Transverse colon (tissue), 4 donors: ENCODE data around the gene TLK1. TPM values are rescaled to one million over a fixed set of nuclear protein-coding genes. Genes with fewer than 3 reads are reported as not detected.

Source experiments
- DNase-seq: peaks from one replicate; pipeline ENCODE4 v3.0.0-alpha.2; 2019
- H3K27ac ChIP-seq, 4 donors: fragments of 200-600 bp; sonication (generic); 2 replicates each; pipeline ENCODE4 v1.5.1; 2016 to 2018; ENCODE audit warnings: inconsistent platforms in 4 of 4
- H3K27me3 ChIP-seq: fragments of 200-600 bp; sonication (generic); 2 replicates; pipeline ENCODE4 v1.5.1; 2017; ENCODE audit warnings: inconsistent platforms
- H3K36me3 ChIP-seq, 4 donors: fragments of 200-600 bp; sonication (generic); 2 replicates each; pipeline ENCODE4 v1.5.1; 2017 to 2019; ENCODE audit warnings: inconsistent platforms in 4 of 4
- H3K4me1 ChIP-seq, 4 donors: fragments of 200-600 bp; sonication (generic); 2 replicates each; pipeline ENCODE4 v1.5.1; 2017 to 2020; ENCODE audit warnings: inconsistent platforms in 4 of 4
- H3K4me3 ChIP-seq, 4 donors: fragments of 200-600 bp; sonication (generic); 1 replicate in 1 of 4; 2 replicates in 3 of 4; pipeline versions ENCODE4 v1.5.1 to v1.6.1; 2017 to 2019; ENCODE audit warnings: inconsistent platforms in 4 of 4
- H3K9me3 ChIP-seq, 2 donors: fragments of 200-600 bp; sonication (generic); 2 replicates each; pipeline ENCODE4 v1.5.1; 2017 to 2019; ENCODE audit warnings: inconsistent platforms in 2 of 2
- CTCF ChIP-seq, 5 experiments: fragments of 200-600 bp in 3 of 5; fragments of 450-650 bp in 2 of 5; sonication (generic) in 3 of 5; IDR thresholded peaks; 1 replicate in 2 of 5; 2 replicates in 3 of 5; pipeline ENCODE4 v1.5.1; 2016 to 2017; ENCODE audit warnings: antibody characterized with exemption in 5 of 5, inconsistent platforms in 3 of 5, mild to moderate bottlenecking in 2 of 5, moderate library complexity in 1 of 5
- EP300 ChIP-seq: sonication (generic); formaldehyde crosslinking; IDR thresholded peaks from one replicate; pipeline ENCODE4 v1.6.1; 2017; ENCODE audit warnings: antibody characterized with exemption, low read depth
- POLR2A ChIP-seq: fragments of 450-650 bp; IDR thresholded peaks from one replicate; pipeline ENCODE4 v1.6.1; 2016; ENCODE audit warnings: antibody characterized with exemption, mild to moderate bottlenecking, moderate library complexity
- POLR2AphosphoS5 ChIP-seq, 3 donors: sonication (generic); formaldehyde crosslinking; IDR thresholded peaks; one replicate each; pipeline ENCODE4 v1.6.1; 2016; ENCODE audit warnings: antibody characterized with exemption in 3 of 3
- WGBS, 2 donors: methylation state at CpG; one replicate each; pipeline ENCODE4 v1.1.5; 2018; ENCODE audit warnings: low coverage in 1 of 2; 5-methylcytosine and 5-hydroxymethylcytosine counted together
- in situ Hi-C, 4 donors: fragments of 200-750 bp; cut with MboI; loops; one replicate each; pipeline versions ENCODE4 v1.15.0 to v1.15.1; 2017; ENCODE audit warnings: low sequenced_read_pairs in 3 of 4, low pct_ligation_motif_present in 1 of 4, low pct_unique_long_range_greater_than_20kb in 1 of 4
- intact Hi-C: fragments of 100-400 bp; cut with DNase I; formaldehyde crosslinking; loops from one replicate; pipeline ENCODE4 v1.15.1; 2023; ENCODE audit warnings: low total_unique reads
- total RNA-seq, 4 donors: library from RNA; depleted of rRNA; stranded (reverse); fragments of >200 nt; gene quantifications; one replicate each; pipeline ENCODE4 v1.1.0, GENCODE V29; 2016

TLK1 gene
- total RNA-seq, 4 donors from 2014 or later, result 39.6 to 76.3 (median 53.2) TPM

- intact Hi-C loops, result no loop called here
- WGBS, 2 donors, result 64 to 77% methylated on average over 2 of the region's 2 CpGs
- no peaks in the 10 kb centered on the region for H3K9me3 ChIP-seq
- TF ChIP-seq EP300 (no peak), POLR2A (no peak), POLR2AphosphoS5 (IDR thresholded peaks at IDR 0.05) (no peak), CTCF (IDR thresholded peaks at IDR 0.05) (no peak)
- no peak overlapping the region for H3K4me3 ChIP-seq
- no peaks in the 10 kb centered on the region for H3K27me3 ChIP-seq
- no peaks in the 10 kb centered on the region for H3K4me1 ChIP-seq
- no peaks in the 10 kb centered on the region for H3K36me3 ChIP-seq
- no peak overlapping the region for H3K27ac ChIP-seq
- in situ Hi-C loops, result loop anchor here in 3 of 4 donors (25.0 kb wide), 2 partner anchors 212 to 238 kb away; no protein-coding TSS in a partner anchor
- DNase-seq, result no peak
Observed at GRCh38 chr2:171174075-171174474, 13.4 kb upstream of the TLK1 start.

DNA sequence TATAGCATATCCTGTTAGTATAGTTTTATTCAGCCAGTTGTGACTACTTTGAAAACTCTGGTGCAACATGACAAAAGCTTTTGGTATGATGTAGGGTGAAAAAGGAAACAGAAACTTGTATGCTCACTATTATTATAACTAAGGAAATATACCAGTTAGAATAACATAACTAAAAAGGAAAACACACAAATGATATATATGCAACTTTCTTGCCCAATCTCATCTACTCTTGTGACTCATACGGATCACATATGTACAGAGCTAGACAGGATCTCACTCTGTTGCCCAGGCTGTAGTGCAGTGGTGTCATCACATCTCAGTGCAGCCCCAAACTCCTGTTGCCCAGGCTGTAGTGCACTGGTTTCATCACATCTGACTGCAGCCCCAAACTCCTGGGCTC, 12.4 kb upstream of the TLK1 start:
- Histone ChIP-seq H3K4me1 (no peaks in the 10 kb centered on the region), H3K4me3 (no peak overlapping the region), H3K27me3 (no peaks in the 10 kb centered on the region), H3K36me3 (no peaks in the 10 kb centered on the region), H3K27ac (no peak overlapping the region), H3K9me3 (no peaks in the 10 kb centered on the region)
- no peak for DNase-seq
- in situ Hi-C loops, result loop anchor here in 3 of 4 donors (25.0 kb wide), 2 partner anchors 211 to 239 kb away; no protein-coding TSS in a partner anchor
- TF ChIP-seq POLR2A (no peak), POLR2AphosphoS5 (IDR thresholded peaks at IDR 0.05) (no peak), CTCF (IDR thresholded peaks at IDR 0.05) (no peak), EP300 (no peak)
- intact Hi-C loops, result no loop called here
- 76% methylated on average over 1 of the region's 1 CpG; no CpG with 5 or more reads in 1 of the 2 donors for WGBS, 2 donors

DNA sequence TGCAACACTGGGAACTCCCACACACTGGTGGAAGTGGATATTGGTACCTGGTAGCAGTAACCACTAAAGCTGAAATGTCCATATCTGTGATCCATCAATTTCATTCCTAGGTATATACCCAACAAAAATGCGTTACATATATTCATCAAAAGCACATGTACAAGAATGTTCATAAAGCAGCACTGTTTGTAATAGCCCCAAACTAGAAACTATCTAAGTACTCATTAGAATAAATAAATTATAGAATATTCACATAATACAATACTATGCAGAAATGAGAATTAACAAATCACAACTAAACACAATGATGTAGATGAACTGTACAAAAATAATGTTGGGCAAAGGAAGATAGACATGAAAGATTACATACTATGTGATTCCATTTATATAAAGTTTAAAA, 11.1 kb upstream of the TLK1 start:
- WGBS, 2 donors, result 80 to 100% methylated on average over 1 of the region's 1 CpG
- no peak for TF ChIP-seq EP300
- Histone ChIP-seq H3K4me1 (no peaks in the 10 kb centered on the region), H3K36me3 (no peaks in the 10 kb centered on the region), H3K27me3 (no peaks in the 10 kb centered on the region), H3K9me3 (no peaks in the 10 kb centered on the region), H3K4me3 (no peak overlapping the region), H3K27ac (no peak overlapping the region)
- in situ Hi-C loops, result loop anchor here in 3 of 4 donors (25.0 kb wide), 2 partner anchors 210 to 240 kb away; no protein-coding TSS in a partner anchor
- DNase-seq, result no peak
- intact Hi-C loops, result no loop called here

DNA sequence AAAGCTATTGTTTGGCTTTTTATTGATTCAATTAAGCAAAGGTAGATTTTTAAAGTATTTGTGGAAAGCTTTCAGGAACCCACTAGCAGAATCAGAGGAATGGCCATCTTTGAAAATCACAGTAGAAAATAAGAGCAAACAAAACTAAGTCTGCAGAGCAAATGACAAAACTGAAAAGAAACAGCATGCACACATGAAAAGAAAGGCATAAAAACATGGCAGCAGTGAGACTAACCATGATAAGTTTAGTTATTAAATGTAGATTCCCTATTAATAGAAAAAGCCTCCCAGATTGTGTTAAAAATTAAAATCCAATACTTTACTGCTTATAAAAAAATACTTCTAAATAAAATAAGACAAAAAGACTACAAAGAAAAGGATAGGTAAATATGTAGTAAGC, 9.1 kb upstream of the TLK1 start:
- Histone ChIP-seq H3K36me3 (no peaks in the 10 kb centered on the region), H3K4me3 (no peak overlapping the region), H3K4me1 (no peaks in the 10 kb centered on the region), H3K27me3 (no peaks in the 10 kb centered on the region), H3K9me3 (no peaks in the 10 kb centered on the region), H3K27ac (no peak overlapping the region)
- DNase-seq, result no peak
- in situ Hi-C loops (loop anchor here (10.0 to 25.0 kb wide), 4 partner anchors 195 to 245 kb away; no protein-coding TSS in a partner anchor), intact Hi-C loops (no loop called here)
- TF ChIP-seq CTCF (IDR thresholded peaks at IDR 0.05) (no peak), POLR2AphosphoS5 (IDR thresholded peaks at IDR 0.05) (peak in 1 of 3 donors; percentile 43)

GRCh38 chr2:171169333-171169732, 8.6 kb upstream of the TLK1 start:
- DNase-seq, result no peak
- WGBS, 2 donors, result 46 to 48% methylated on average over 2 of the region's 2 CpGs
- in situ Hi-C loops, result loop anchor here (10.0 to 25.0 kb wide), 4 partner anchors 195 to 245 kb away; no protein-coding TSS in a partner anchor
- Histone ChIP-seq H3K4me1 (no peaks in the 10 kb centered on the region), H3K36me3 (no peaks in the 10 kb centered on the region), H3K9me3 (no peaks in the 10 kb centered on the region), H3K4me3 (no peak overlapping the region), H3K27me3 (no peaks in the 10 kb centered on the region), H3K27ac (no peak overlapping the region)
- TF ChIP-seq CTCF (IDR thresholded peaks at IDR 0.05) (no peak), POLR2AphosphoS5 (IDR thresholded peaks at IDR 0.05) (no peak), POLR2A (no peak), EP300 (no peak)
- intact Hi-C loops, result no loop called here
